Measurements from ENCODE around the gene PFKM. TPM values are rescaled to one million over a fixed set of nuclear protein-coding genes. Genes with fewer than 3 reads are reported as not detected.

PFKM gene
- 10 to 100 TPM in 4 of 6 donors, 1 to 10 TPM in 2; 7.0 to 23.1 (median 11.3) TPM for total RNA-seq
- polyA plus RNA-seq = 10 to 100 TPM in 1 of 2 donors, 1 to 10 TPM in 1; 9.9 to 27.5 TPM

GRCh38 chr12:48119078-48119833 lies at the start of gene PFKM:
TSS of gene PFKM (plus strand) at chr12:48119364. CDS start at chr12:48122775, 3,411 bp downstream.
- H3K27me3 ChIP-seq = no peaks in the 10 kb centered on the region
- no peak for TF ChIP-seq CTCF (IDR thresholded peaks at IDR 0.05)
- DNase-seq = peak in 4 of 6 donors; percentile 70 to 83 (median 74)
- 2% methylated on average over 17 to 20 of the region's 20 CpGs for WGBS, 2 donors
- H3K4me1 ChIP-seq = peaks cover 0 to 8% (median 0%) of the 10 kb centered on the region in 3 donors
- no peak within 1 kb of the TSS for H3K27ac ChIP-seq
- peak within 1 kb of the TSS; percentile 9 to 54 (median 41) for H3K4me3 ChIP-seq
- H3K9me3 ChIP-seq = no peaks in the 10 kb centered on the region
- peak; percentile 98 to 100 (median 99) for ATAC-seq
- intact Hi-C loops (cut with DNase I) = no loop called here
- no peaks in the 10 kb centered on the region for H3K36me3 ChIP-seq
- FAIRE-seq = no peak

DNA sequence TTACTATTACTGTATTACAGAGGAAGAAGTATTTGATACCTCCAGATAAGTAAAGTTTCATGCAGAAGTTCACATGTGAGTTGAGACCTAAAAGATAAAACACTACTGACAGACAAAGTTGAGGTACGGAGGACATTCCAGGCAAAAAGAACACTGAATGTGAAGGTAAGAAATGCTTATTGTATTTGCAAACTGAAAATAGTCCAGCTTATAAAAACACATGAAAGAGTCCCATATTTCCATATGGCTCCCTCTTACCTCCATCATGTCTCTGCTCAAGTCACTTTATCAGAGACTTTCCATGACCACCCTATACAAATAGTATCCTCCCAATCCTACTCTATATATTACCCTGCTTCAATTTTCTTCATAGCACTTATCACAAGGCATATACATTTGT lies 49.1 kb upstream of the PFKM start:
- DNase-seq (no peak), ATAC-seq (no peak), FAIRE-seq (no peak)
- WGBS, 2 donors = 96 to 97% methylated on average over 1 of the region's 1 CpG
- intact Hi-C loops (cut with DNase I) = no loop called here
- Histone ChIP-seq H3K4me3 (no peak overlapping the region), H3K27me3 (no peaks in the 10 kb centered on the region), H3K27ac (no peak overlapping the region), H3K4me1 (no peaks in the 10 kb centered on the region), H3K36me3 (peaks cover 0 to 31% (median 6%) of the 10 kb centered on the region in 3 donors), H3K9me3 (no peaks in the 10 kb centered on the region)
- no peak for TF ChIP-seq CTCF (IDR thresholded peaks at IDR 0.05)

DNA sequence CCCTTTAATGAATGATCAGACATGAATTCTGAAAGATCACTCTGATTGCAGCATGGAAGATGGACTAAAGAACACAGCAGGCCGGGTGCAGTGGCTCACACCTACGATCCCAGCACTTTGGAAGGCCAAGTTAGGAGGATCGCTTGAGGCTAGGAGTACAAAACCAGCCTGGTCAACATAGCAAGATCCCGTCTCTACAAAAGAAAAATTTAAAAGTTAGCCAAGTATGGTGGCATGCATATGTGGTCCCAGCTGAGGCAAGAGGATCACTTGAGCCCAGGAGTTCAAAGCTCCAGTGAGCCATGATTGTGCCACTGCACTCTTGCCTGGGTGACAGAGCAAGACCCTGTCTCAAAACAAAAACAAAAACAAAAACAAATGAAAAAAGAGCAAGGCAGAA lies 48.4 kb upstream of the PFKM start:
- Histone ChIP-seq H3K4me1 (no peaks in the 10 kb centered on the region), H3K9me3 (no peaks in the 10 kb centered on the region), H3K27ac (no peak overlapping the region), H3K27me3 (no peaks in the 10 kb centered on the region), H3K4me3 (no peak overlapping the region), H3K36me3 (peaks cover 0 to 24% (median 6%) of the 10 kb centered on the region in 3 donors)
- WGBS, 2 donors = 94 to 96% methylated on average over 4 of the region's 4 CpGs
- intact Hi-C loops (cut with DNase I) = no loop called here
- DNase-seq (no peak), ATAC-seq (no peak), FAIRE-seq (no peak)
- no peak for TF ChIP-seq CTCF (IDR thresholded peaks at IDR 0.05)

DNA sequence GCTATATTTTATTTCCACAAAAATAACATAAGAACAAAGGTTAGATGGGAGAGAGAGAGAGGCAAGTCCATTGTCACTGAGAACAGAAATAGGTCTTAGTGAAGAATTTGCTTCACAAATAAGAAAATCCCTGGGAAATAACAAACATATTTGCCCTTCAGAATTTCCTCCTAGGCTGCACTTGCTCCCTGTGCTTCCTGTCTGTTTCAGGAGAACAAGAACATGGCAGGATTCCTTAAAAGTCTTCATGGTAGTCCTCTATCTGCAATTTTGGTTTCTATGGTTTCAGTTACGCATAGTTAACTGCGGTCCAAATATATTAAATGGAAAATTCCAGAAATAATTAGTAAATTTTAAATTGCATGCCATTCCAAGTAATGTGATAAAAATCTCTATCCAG lies 47.4 kb upstream of the PFKM start:
- intact Hi-C loops (cut with DNase I) = no loop called here
- ATAC-seq (no peak), FAIRE-seq (no peak), DNase-seq (no peak)
- H3K4me3 ChIP-seq = no peak overlapping the region
- H3K27me3 ChIP-seq = no peaks in the 10 kb centered on the region
- 97 to 98% methylated on average over 2 of the region's 2 CpGs for WGBS, 2 donors
- no peaks in the 10 kb centered on the region for H3K9me3 ChIP-seq
- no peaks in the 10 kb centered on the region for H3K4me1 ChIP-seq
- no peak for TF ChIP-seq CTCF (IDR thresholded peaks at IDR 0.05)
- peaks cover 0 to 20% (median 6%) of the 10 kb centered on the region in 3 donors for H3K36me3 ChIP-seq
- no peak overlapping the region for H3K27ac ChIP-seq

DNA sequence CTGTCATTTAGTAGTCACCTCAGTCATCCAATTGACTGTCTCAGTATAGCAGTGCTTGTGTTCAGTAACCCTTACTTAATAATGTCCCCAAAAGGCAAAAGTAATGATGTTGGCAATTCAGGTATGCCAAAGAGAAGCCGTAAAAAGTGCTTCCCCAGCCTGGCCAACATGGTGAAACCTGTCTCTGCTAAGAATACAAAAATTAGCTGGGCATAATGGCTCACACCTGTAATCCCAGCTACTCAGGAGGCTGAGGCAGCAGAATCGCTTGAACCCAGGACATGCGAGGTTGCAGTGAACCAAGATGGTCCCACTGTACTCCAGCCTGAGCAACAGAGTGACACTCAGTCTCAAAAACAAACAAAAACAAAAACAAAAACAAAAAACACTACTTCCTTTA lies 46.9 kb upstream of the PFKM start:
- TF ChIP-seq CTCF (IDR thresholded peaks at IDR 0.05) = no peak
- no peak for DNase-seq
- intact Hi-C loops (cut with DNase I) = no loop called here
- H3K27me3 ChIP-seq = no peaks in the 10 kb centered on the region
- ATAC-seq = no peak
- no peak overlapping the region for H3K27ac ChIP-seq
- H3K36me3 ChIP-seq = peaks cover 0 to 20% (median 6%) of the 10 kb centered on the region in 3 donors
- no peak for FAIRE-seq
- H3K4me3 ChIP-seq = no peak overlapping the region
- H3K9me3 ChIP-seq = no peaks in the 10 kb centered on the region
- 95 to 100% methylated on average over 3 of the region's 3 CpGs for WGBS, 2 donors
- H3K4me1 ChIP-seq = no peaks in the 10 kb centered on the region
